H1 (cell line): Measurements from ENCODE around the gene EPHA6. TPM values are rescaled to one million over a fixed set of nuclear protein-coding genes. Genes with fewer than 3 reads are reported as not detected.

Experiments used
- CTCF ChIA-PET: fragments of 300-600 bp; sonication (Branson Sonifier 250); formaldehyde crosslinking; loops from one replicate; lab custom pipeline; 2021; ENCODE audit not compliant: partially characterized antibody; lab: Charles Lee
- POLR2A ChIA-PET: fragments of 300-600 bp; sonication (Branson Sonifier 250); formaldehyde crosslinking; loops from one replicate; lab custom pipeline; 2021; ENCODE audit warnings: inconsistent platforms; ENCODE audit not compliant: partially characterized antibody; lab: Charles Lee
- DNase-seq, 2 experiments: peaks; one replicate each; pipeline versions ENCODE4 v3.0.0 to v3.0.0-alpha.2; 2010 to 2022; ENCODE audit warnings: low spot score in 2 of 2, low read depth in 1 of 2, mixed read lengths in 1 of 2
- FAIRE-seq: peaks from 2 replicates; lab custom pipeline; 2011; peaks lifted over from hg19 to GRCh38; lab: Jason Lieb, UNC
- H2AFZ ChIP-seq: 2 replicates; pipeline ENCODE4 v1.8.1; 2012; ENCODE audit warnings: low read length, inconsistent platforms
- H2AK5ac ChIP-seq: 2 replicates; pipeline ENCODE4 v1.6.1; 2013; ENCODE audit warnings: low read depth, low read length
- H2BK120ac ChIP-seq: replicated peaks from 2 replicates; pipeline ENCODE3; 2013; ENCODE audit warnings: low read depth, low read length, inconsistent platforms
- H2BK12ac ChIP-seq: 2 replicates; pipeline ENCODE4 v1.6.1; 2013; ENCODE audit warnings: low read depth, low read length
- H2BK15ac ChIP-seq: 2 replicates; pipeline ENCODE4 v1.6.1; 2013; ENCODE audit warnings: low read length
- H2BK20ac ChIP-seq: 2 replicates; pipeline ENCODE4 v1.6.1; 2013; ENCODE audit warnings: low read length
- H2BK5ac ChIP-seq: 2 replicates; pipeline ENCODE4 v1.6.1; 2013; ENCODE audit warnings: low read depth, low read length
- H3K14ac ChIP-seq: 2 replicates; pipeline ENCODE4 v1.6.1; 2013; ENCODE audit warnings: inconsistent platforms; ENCODE audit not compliant: insufficient read length
- H3K18ac ChIP-seq: 2 replicates; pipeline ENCODE4 v1.6.1; 2013; ENCODE audit warnings: low read length; ENCODE audit errors: extremely low read depth
- H3K23ac ChIP-seq: 2 replicates; pipeline ENCODE4 v1.6.1; 2013; ENCODE audit warnings: inconsistent platforms; ENCODE audit not compliant: insufficient read length
- H3K23me2 ChIP-seq: 2 replicates; pipeline ENCODE4 v1.6.1; 2013; ENCODE audit warnings: low read depth, low read length
- H3K27ac ChIP-seq: 2 replicates; pipeline ENCODE4 v1.6.1; 2011; ENCODE audit warnings: low read depth, low read length, inconsistent platforms
- H3K27me3 ChIP-seq, 4 experiments: replicated peaks in 1 of 4; 1 replicate in 1 of 4; 2 replicates in 3 of 4; pipeline versions ENCODE4 v1.6.1 to v1.8.1; 2011 to 2013; ENCODE audit warnings: low read length in 3 of 4, mild to moderate bottlenecking in 3 of 4, inconsistent platforms in 2 of 4, mixed read lengths in 2 of 4, moderate library complexity in 1 of 4; ENCODE audit not compliant: control insufficient read depth in 3 of 4, insufficient read depth in 3 of 4; ENCODE audit errors: extremely low read depth in 1 of 4
- H3K36me3 ChIP-seq, 4 experiments: 2 replicates each; pipeline versions ENCODE4 v1.6.1 to v1.8.1; 2011 to 2013; ENCODE audit warnings: mild to moderate bottlenecking in 4 of 4, low read length in 3 of 4, moderate library complexity in 2 of 4, control low read depth in 1 of 4, inconsistent platforms in 1 of 4; ENCODE audit not compliant: insufficient read depth in 4 of 4, control insufficient read depth in 2 of 4
- H3K4ac ChIP-seq: replicated peaks from 2 replicates; pipeline ENCODE3; 2013; ENCODE audit warnings: low read length, low read depth, mixed read lengths, inconsistent platforms; ENCODE audit not compliant: insufficient read length
- H3K4me1 ChIP-seq, 4 experiments: replicated peaks in 1 of 4; 1 replicate in 1 of 4; 2 replicates in 3 of 4; pipeline versions ENCODE4 v1.6.1 to v1.8.1; 2011 to 2013; ENCODE audit warnings: low read length in 3 of 4, inconsistent platforms in 2 of 4, mixed read lengths in 1 of 4; ENCODE audit not compliant: insufficient read depth in 4 of 4, control insufficient read depth in 3 of 4
- H3K4me2 ChIP-seq, 2 experiments: 2 replicates each; pipeline versions ENCODE4 v1.6.1 to v1.8.1; 2011 to 2013; ENCODE audit warnings: low read depth in 2 of 2, low read length in 2 of 2, control low read depth in 1 of 2, inconsistent platforms in 1 of 2, mild to moderate bottlenecking in 1 of 2; ENCODE audit not compliant: insufficient read depth in 1 of 2
- H3K4me3 ChIP-seq, 4 experiments: fragments of 200-600, 300-600 bp in 1 of 4; sonication (generic), shearing (Covaris generic), sonication (Bioruptor Twin) in 1 of 4; 2 replicates each; pipeline versions ENCODE4 v1.5.1 to v1.8.1; 2011 to 2016; ENCODE audit warnings: low read length in 4 of 4, low read depth in 3 of 4, control low read depth in 2 of 4, inconsistent platforms in 2 of 4, mild to moderate bottlenecking in 2 of 4, mixed read lengths in 1 of 4, moderate library complexity in 1 of 4; ENCODE audit not compliant: insufficient read depth in 2 of 4; ENCODE audit errors: extremely low read depth in 1 of 4
- H3K56ac ChIP-seq: replicated peaks from 2 replicates; pipeline ENCODE3; 2013; ENCODE audit warnings: low read depth, mild to moderate bottlenecking, mixed read lengths, low read length, inconsistent platforms; ENCODE audit not compliant: insufficient read length
- H3K79me1 ChIP-seq: 2 replicates; pipeline ENCODE4 v1.6.1; 2013; ENCODE audit warnings: low read depth, low read length, control low read depth
- H3K79me2 ChIP-seq, 2 experiments: 2 replicates each; pipeline versions ENCODE4 v1.6.1 to v1.8.1; 2012 to 2013; ENCODE audit warnings: low read length in 2 of 2, mild to moderate bottlenecking in 2 of 2, inconsistent platforms in 1 of 2; ENCODE audit not compliant: insufficient read depth in 2 of 2, control insufficient read depth in 1 of 2
- H3K9ac ChIP-seq, 4 experiments: replicated peaks in 1 of 4; 1 replicate in 1 of 4; 2 replicates in 3 of 4; pipeline versions ENCODE4 v1.6.1 to v1.8.1; 2011 to 2013; ENCODE audit warnings: low read depth in 3 of 4, low read length in 3 of 4, control low read depth in 2 of 4, mild to moderate bottlenecking in 2 of 4, moderate library complexity in 2 of 4, inconsistent platforms in 1 of 4; ENCODE audit errors: extremely low read depth in 1 of 4
- H3K9me3 ChIP-seq, 2 experiments: 2 replicates each; pipeline versions ENCODE4 v1.6.1 to v1.8.1; 2012 to 2013; ENCODE audit warnings: mild to moderate bottlenecking in 2 of 2, moderate library complexity in 2 of 2, control low read depth in 1 of 2, inconsistent platforms in 1 of 2, low read depth in 1 of 2, low read length in 1 of 2, mixed read lengths in 1 of 2; ENCODE audit not compliant: insufficient read depth in 2 of 2
- H4K20me1 ChIP-seq, 2 experiments: replicated peaks in 1 of 2; 2 replicates each; pipeline versions ENCODE3 to v1.8.1; 2011 to 2013; ENCODE audit warnings: inconsistent platforms in 2 of 2, low read length in 2 of 2, mild to moderate bottlenecking in 1 of 2; ENCODE audit not compliant: insufficient read depth in 2 of 2, control insufficient read depth in 1 of 2
- H4K5ac ChIP-seq: 2 replicates; pipeline ENCODE4 v1.6.1; 2013; ENCODE audit warnings: low read length, low read depth, mixed read lengths, inconsistent platforms; ENCODE audit not compliant: insufficient read length
- H4K8ac ChIP-seq: 2 replicates; pipeline ENCODE4 v1.8.0; 2013; ENCODE audit warnings: mild to moderate bottlenecking, moderate library complexity, low read length, inconsistent platforms; ENCODE audit not compliant: insufficient read depth; ENCODE audit errors: extremely low read depth
- H4K91ac ChIP-seq: replicated peaks from 2 replicates; pipeline ENCODE3; 2013; ENCODE audit warnings: low read length, mixed read lengths, inconsistent platforms; ENCODE audit not compliant: insufficient read length
- BRCA1 ChIP-seq: IDR thresholded peaks from 2 replicates; pipeline ENCODE4 v1.6.1; 2012; ENCODE audit warnings: low read depth, low read length, improper control_type of control experiment
- CEBPB ChIP-seq: IDR thresholded peaks from 2 replicates; pipeline ENCODE4 v1.6.1; 2012; ENCODE audit warnings: low read depth, low read length
- EGR1 ChIP-seq: IDR thresholded peaks from 2 replicates; pipeline ENCODE4 v1.6.1; 2011; ENCODE audit warnings: low read depth, low read length, borderline replicate concordance
- GTF2F1 ChIP-seq: IDR thresholded peaks from 2 replicates; pipeline ENCODE4 v1.6.1; 2012; ENCODE audit warnings: low read depth, low read length, improper control_type of control experiment, borderline replicate concordance
- HDAC6 ChIP-seq: IDR thresholded peaks from one replicate; pipeline ENCODE4 v1.7.1; 2012; ENCODE audit warnings: low read depth, mild to moderate bottlenecking, inconsistent platforms, low read length, moderate library complexity
- KDM4A ChIP-seq: IDR thresholded peaks from one replicate; pipeline ENCODE4 v1.7.1; 2012; ENCODE audit warnings: low read depth, mild to moderate bottlenecking, moderate library complexity, low read length, inconsistent platforms; ENCODE audit not compliant: severe bottlenecking
- KDM5A ChIP-seq: fragments of 200-600 bp; IDR thresholded peaks from 2 replicates; pipeline ENCODE4 v1.7.1; 2012; ENCODE audit warnings: mild to moderate bottlenecking, low read length, inconsistent platforms, mixed read lengths
- NRF1 ChIP-seq: IDR thresholded peaks from 2 replicates; pipeline ENCODE4 v1.6.1; 2011; ENCODE audit warnings: mild to moderate bottlenecking, low read depth, low read length, improper control_type of control experiment
- RBBP5 ChIP-seq: IDR thresholded peaks from 2 replicates; pipeline ENCODE4 v1.7.1; 2012; ENCODE audit warnings: low read depth, mild to moderate bottlenecking, inconsistent platforms, low read length, moderate library complexity, borderline replicate concordance
- RXRA ChIP-seq: IDR thresholded peaks from 2 replicates; pipeline ENCODE4 v1.6.1; 2011; ENCODE audit warnings: low read depth, mild to moderate bottlenecking, low read length, moderate library complexity; ENCODE audit not compliant: insufficient read depth
- SIRT6 ChIP-seq: IDR thresholded peaks from one replicate; pipeline ENCODE4 v1.7.1; 2012; ENCODE audit warnings: low read length, inconsistent platforms
- TBP ChIP-seq: IDR thresholded peaks from 2 replicates; pipeline ENCODE4 v1.6.1; 2011; ENCODE audit warnings: low read depth, low read length, improper control_type of control experiment
- YY1 ChIP-seq: IDR thresholded peaks from 2 replicates; pipeline ENCODE4 v1.6.1; 2011; ENCODE audit warnings: low read depth, mild to moderate bottlenecking, low read length
- ZNF274 ChIP-seq: IDR thresholded peaks from 2 replicates; pipeline ENCODE4 v1.7.0; 2012; ENCODE audit warnings: low read length, borderline replicate concordance; ENCODE audit errors: extremely low read depth
- polyA plus RNA-seq, 7 experiments: library from polyadenylated mRNA; depleted of rRNA in 3 of 7; stranded (reverse) in 5 of 7; unstranded in 2 of 7; fragments of >200 nt in 5 of 7; fragments of 200-250 nt in 2 of 7; gene quantifications; 1 replicate in 5 of 7; 2 replicates in 1 of 7; 4 replicates in 1 of 7; pipeline versions ENCODE4 v1.2.1 to v1.2.3, GENCODE V29; 2011 to 2013; ENCODE audit warnings: missing spikeins in 2 of 7, mixed read lengths in 2 of 7
- total RNA-seq: library from RNA; stranded (reverse); fragmentation: NEBNext Ultra II Directional; extraction: Animal tissue kit (Norgen Biotek cat#: 25700); gene quantifications from 2 replicates; pipeline ENCODE4 v1.2.1, GENCODE V29; 2021
- TF ChIP-seq, protein P1 (sequence below): IDR thresholded peaks from 2 replicates; pipeline ENCODE4 v1.6.1; 2012; ENCODE audit warnings: low read length, inconsistent platforms

EPHA6 gene
- total and polyA plus RNA-seq, 2 of the 8 experiments (the other 6 are each of a cell fraction or from before 2014, with no cell fraction given), result 0.83 to 3.2 TPM

DNA sequence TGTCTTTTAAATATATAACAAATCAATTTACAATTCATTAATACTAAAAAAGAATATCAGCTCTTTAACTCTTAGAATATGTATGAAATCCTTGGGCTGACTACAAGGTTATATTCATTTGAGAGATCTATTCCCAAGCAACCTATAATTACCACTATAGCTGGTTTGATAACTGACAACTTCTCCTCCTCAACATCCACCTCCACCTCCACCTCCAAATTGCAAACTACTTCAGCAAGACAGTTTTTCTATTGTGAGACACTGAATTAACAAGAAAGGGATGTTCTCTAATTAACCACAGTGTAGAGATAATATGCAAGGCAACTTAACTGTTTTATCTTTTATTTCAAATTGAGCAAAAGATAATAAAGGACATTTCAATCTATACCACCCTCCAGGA lies 665.3 kb downstream of the EPHA6 start:
- no peak overlapping the region for H3K18ac ChIP-seq
- H3K79me1 ChIP-seq, result no peaks in the 10 kb centered on the region
- H3K27ac ChIP-seq, result no peak overlapping the region
- no peak for DNase-seq
- no peak overlapping the region for H3K4ac ChIP-seq
- FAIRE-seq, result no peak
- no peak overlapping the region for H2BK5ac ChIP-seq
- H3K79me2 ChIP-seq, result no peaks in the 10 kb centered on the region
- no peak overlapping the region for H2BK20ac ChIP-seq
- H2AK5ac ChIP-seq, result no peak overlapping the region
- H2BK15ac ChIP-seq, result no peak overlapping the region
- H3K23me2 ChIP-seq, result no peaks in the 10 kb centered on the region
- no peaks in the 10 kb centered on the region for H3K27me3 ChIP-seq
- H2BK12ac ChIP-seq, result no peak overlapping the region
- POLR2A ChIA-PET, result no interaction called here
- no peak overlapping the region for H3K14ac ChIP-seq
- H3K56ac ChIP-seq, result peak overlapping the region; percentile 46
- no peaks in the 10 kb centered on the region for H3K36me3 ChIP-seq
- no peak overlapping the region for H4K91ac ChIP-seq
- H3K4me1 ChIP-seq, result no peaks in the 10 kb centered on the region
- H2AFZ ChIP-seq, result no peak overlapping the region
- H4K20me1 ChIP-seq, result no peaks in the 10 kb centered on the region
- H2BK120ac ChIP-seq, result no peak overlapping the region
- no peak overlapping the region for H4K5ac ChIP-seq
- H3K9ac ChIP-seq, result no peak overlapping the region
- no peak overlapping the region for H3K4me3 ChIP-seq
- no peak overlapping the region for H4K8ac ChIP-seq
- CTCF ChIA-PET, result no interaction called here
- H3K4me2 ChIP-seq, result no peak overlapping the region
- peaks cover 0 to 5% of the 10 kb centered on the region in 2 experiments; a peak in 2 of 4 replicates for H3K9me3 ChIP-seq
- H3K23ac ChIP-seq, result no peak overlapping the region
- TF ChIP-seq GTF2F1 (no peak), RBBP5 (no peak), ZNF274 (no peak), EGR1 (no peak), HDAC6 (no peak), KDM5A (no peak), CEBPB (no peak), RXRA (no peak), KDM4A (no peak), SIRT6 (no peak), YY1 (no peak), BRCA1 (no peak), NRF1 (no peak), TBP (no peak)
- TF ChIP-seq, protein P1, sequence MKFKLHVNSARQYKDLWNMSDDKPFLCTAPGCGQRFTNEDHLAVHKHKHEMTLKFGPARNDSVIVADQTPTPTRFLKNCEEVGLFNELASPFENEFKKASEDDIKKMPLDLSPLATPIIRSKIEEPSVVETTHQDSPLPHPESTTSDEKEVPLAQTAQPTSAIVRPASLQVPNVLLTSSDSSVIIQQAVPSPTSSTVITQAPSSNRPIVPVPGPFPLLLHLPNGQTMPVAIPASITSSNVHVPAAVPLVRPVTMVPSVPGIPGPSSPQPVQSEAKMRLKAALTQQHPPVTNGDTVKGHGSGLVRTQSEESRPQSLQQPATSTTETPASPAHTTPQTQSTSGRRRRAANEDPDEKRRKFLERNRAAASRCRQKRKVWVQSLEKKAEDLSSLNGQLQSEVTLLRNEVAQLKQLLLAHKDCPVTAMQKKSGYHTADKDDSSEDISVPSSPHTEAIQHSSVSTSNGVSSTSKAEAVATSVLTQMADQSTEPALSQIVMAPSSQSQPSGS, result no peak
